Muscle layer of duodenum (tissue), 2 donors: Measurements from ENCODE around the gene TMEM178B.

Source experiments
- H3K27ac ChIP-seq: one replicate; pipeline ENCODE4 v1.7.0; 2013; ENCODE audit warnings: mild to moderate bottlenecking, low read length
- H3K27me3 ChIP-seq: one replicate; pipeline ENCODE4 v1.7.0; 2013; ENCODE audit warnings: low read depth, mild to moderate bottlenecking, control low read depth, low read length
- H3K36me3 ChIP-seq, 2 donors: one replicate each; pipeline ENCODE4 v1.7.0; 2013; ENCODE audit warnings: low read length in 2 of 2, control low read depth in 1 of 2, mild to moderate bottlenecking in 1 of 2; ENCODE audit not compliant: insufficient read depth in 2 of 2, control insufficient read depth in 1 of 2
- H3K4me1 ChIP-seq, 2 donors: one replicate each; pipeline ENCODE4 v1.7.0; 2013; ENCODE audit warnings: low read length in 2 of 2, mild to moderate bottlenecking in 2 of 2, control low read depth in 1 of 2, moderate library complexity in 1 of 2; ENCODE audit not compliant: insufficient read depth in 2 of 2, control insufficient read depth in 1 of 2
- H3K4me3 ChIP-seq, 2 donors: one replicate each; pipeline ENCODE4 v1.7.0; 2013; ENCODE audit warnings: low read length in 2 of 2, low read depth in 1 of 2, mild to moderate bottlenecking in 1 of 2
- H3K9me3 ChIP-seq, 2 donors: one replicate each; pipeline ENCODE4 v1.7.0; 2013; ENCODE audit warnings: low read length in 2 of 2, control low read depth in 1 of 2, mild to moderate bottlenecking in 1 of 2; ENCODE audit not compliant: control insufficient read depth in 1 of 2
- donor health status: healthy.

TMEM178B gene

DNA sequence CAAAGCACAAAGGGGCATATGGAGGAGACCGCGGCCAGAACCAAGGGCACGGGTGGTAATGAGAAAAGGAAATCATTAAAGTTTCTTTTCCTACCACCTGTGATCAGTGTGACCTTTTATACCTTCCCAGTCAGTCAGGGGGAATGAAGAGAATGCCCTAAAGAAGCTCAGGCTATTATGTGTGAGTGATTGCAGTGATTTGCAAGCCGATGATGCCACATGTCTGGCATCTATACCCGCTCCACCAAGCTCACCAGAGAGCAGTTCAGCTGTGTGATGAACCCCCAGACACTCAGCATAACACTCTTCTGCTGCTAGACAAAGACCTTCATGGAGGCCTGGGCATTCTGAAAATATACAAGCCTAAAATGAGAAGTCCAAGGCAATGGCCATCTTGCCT lies 371.1 kb downstream of the TMEM178B start:
- H3K27ac ChIP-seq = no peak overlapping the region
- no peak overlapping the region for H3K4me3 ChIP-seq
- H3K9me3 ChIP-seq = no peaks in the 10 kb centered on the region
- no peaks in the 10 kb centered on the region for H3K4me1 ChIP-seq
- no peaks in the 10 kb centered on the region for H3K36me3 ChIP-seq
- no peaks in the 10 kb centered on the region for H3K27me3 ChIP-seq

DNA sequence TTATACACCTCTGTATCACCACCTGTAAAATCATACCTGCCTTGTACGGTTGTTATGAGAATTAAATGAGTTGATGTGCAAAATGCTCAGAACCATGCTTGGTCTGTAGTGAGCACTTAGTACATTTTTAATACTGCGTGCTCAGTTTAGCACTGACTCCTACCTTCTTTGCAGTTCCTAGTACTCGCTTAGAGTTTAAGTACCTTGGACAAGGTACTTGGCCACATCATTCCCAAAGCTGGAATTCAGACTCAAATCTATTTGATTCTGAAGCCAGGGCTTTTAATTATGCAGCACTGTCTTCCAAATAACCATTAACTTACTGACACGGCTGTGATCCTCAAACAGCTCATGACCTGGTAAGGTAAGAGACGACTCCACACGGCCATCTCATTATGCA lies 377.4 kb downstream of the TMEM178B start:
- no peaks in the 10 kb centered on the region for H3K27me3 ChIP-seq
- H3K27ac ChIP-seq = no peak overlapping the region
- H3K9me3 ChIP-seq = no peaks in the 10 kb centered on the region
- H3K4me1 ChIP-seq = no peaks in the 10 kb centered on the region
- no peaks in the 10 kb centered on the region for H3K36me3 ChIP-seq
- no peak overlapping the region for H3K4me3 ChIP-seq

DNA sequence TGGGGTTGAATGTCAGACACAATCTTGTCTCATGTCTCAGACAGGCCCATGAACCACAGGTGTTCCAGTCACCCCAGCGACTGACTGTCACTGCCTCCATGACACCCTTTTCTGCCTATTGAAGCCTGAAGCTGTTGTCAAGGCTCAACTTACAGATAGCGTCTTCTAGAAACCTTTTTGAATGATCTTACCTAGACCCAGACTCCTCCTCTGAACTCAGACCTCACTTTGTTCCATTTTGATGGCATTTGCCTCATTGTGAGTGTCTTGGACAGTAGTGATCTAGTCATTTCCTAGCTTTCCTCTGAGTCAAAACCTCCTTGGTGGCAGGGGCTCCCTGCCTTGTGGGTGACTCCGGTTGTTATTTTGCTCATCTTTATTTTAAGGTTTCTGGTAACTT lies 379.0 kb downstream of the TMEM178B start:
- Histone ChIP-seq H3K4me1 (no peaks in the 10 kb centered on the region), H3K36me3 (no peaks in the 10 kb centered on the region), H3K27me3 (no peaks in the 10 kb centered on the region), H3K9me3 (no peaks in the 10 kb centered on the region), H3K27ac (no peak overlapping the region), H3K4me3 (no peak overlapping the region)

GRCh38 chr7:141454338-141454737 lies 380.5 kb downstream of the TMEM178B start:
- H3K4me3 ChIP-seq = no peak overlapping the region
- H3K9me3 ChIP-seq = no peaks in the 10 kb centered on the region
- no peaks in the 10 kb centered on the region for H3K36me3 ChIP-seq
- no peaks in the 10 kb centered on the region for H3K27me3 ChIP-seq
- H3K27ac ChIP-seq = no peak overlapping the region
- H3K4me1 ChIP-seq = no peaks in the 10 kb centered on the region

DNA sequence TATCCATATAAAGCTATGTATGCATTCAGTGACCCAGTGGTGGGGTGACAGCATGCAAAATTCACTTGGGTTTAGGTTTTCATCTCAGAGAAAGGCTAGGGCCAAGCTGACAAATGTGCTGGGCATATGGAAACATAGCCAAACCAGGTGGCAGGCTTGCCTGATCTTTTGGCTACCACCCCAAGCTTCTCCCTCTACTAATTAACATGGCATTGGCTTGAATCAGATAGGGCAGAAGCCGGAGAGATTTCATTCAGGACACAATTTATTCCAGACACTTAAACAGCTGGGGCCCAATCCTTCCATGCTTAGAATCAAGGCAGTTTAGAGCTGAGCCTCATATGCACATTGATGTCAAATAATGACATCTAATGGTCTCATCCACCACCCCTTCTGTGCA lies 381.9 kb downstream of the TMEM178B start:
- no peaks in the 10 kb centered on the region for H3K4me1 ChIP-seq
- H3K4me3 ChIP-seq = no peak overlapping the region
- H3K27ac ChIP-seq = no peak overlapping the region
- no peaks in the 10 kb centered on the region for H3K36me3 ChIP-seq
- H3K27me3 ChIP-seq = no peaks in the 10 kb centered on the region
- H3K9me3 ChIP-seq = no peaks in the 10 kb centered on the region

- Histone ChIP-seq H3K27me3 (no peaks in the 10 kb centered on the region), H3K4me3 (no peak overlapping the region), H3K36me3 (no peaks in the 10 kb centered on the region), H3K4me1 (no peaks in the 10 kb centered on the region), H3K27ac (no peak overlapping the region), H3K9me3 (no peaks in the 10 kb centered on the region)
Observed at GRCh38 chr7:141456298-141456697, 382.4 kb downstream of the TMEM178B start.

- Histone ChIP-seq H3K27ac (no peak overlapping the region), H3K4me1 (no peaks in the 10 kb centered on the region), H3K9me3 (no peaks in the 10 kb centered on the region), H3K36me3 (no peaks in the 10 kb centered on the region), H3K4me3 (no peak overlapping the region), H3K27me3 (no peaks in the 10 kb centered on the region)
Observed at GRCh38 chr7:141456711-141457110, 382.8 kb downstream of the TMEM178B start.

DNA sequence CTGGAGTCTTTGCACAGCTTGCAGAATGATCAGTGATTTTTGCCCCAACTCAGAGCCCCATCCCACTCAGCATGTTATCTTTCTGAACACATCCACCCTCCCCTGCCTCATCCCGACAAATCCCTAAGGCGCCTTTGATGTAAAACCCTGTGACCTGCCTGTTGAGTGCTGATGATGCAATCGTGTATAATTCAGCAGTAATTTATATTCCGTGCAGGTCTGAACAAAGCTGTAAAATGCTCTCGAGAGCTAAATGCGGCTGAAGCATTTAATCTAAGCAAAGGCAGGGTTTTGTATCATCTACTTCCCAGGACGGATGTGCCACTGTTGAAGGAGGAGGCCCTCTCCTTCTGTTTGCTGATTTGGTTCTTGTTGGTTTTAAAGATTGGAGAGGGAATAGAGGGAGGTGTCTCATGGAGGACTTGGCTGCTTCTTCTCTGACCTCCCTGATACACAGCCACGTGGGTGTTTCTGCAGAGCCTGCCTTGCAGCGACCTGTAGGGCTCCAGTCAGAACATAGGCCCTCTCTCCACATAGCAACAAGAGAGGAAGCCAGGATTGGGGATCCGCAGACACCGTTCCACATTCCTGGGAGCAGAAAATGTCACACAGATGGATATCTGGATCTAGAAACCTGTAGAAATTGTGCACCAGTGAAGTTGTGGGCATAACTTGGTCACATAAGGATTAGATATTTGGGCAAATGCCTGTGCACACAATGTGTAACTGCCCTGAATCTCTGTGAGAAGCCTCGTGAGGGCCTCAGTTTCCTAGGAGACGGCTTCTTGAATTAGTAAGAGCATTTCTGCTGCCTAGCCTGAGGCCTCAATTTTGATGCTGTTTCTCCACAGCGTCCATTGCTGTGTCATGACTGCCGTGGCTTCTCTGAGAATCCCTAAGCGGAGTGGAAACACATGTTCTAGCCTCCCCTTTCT lies 387.2 kb downstream of the TMEM178B start:
- no peak overlapping the region for H3K4me3 ChIP-seq
- no peaks in the 10 kb centered on the region for H3K9me3 ChIP-seq
- H3K27ac ChIP-seq = no peak overlapping the region
- no peaks in the 10 kb centered on the region for H3K27me3 ChIP-seq
- no peaks in the 10 kb centered on the region for H3K36me3 ChIP-seq
- H3K4me1 ChIP-seq = no peaks in the 10 kb centered on the region

DNA sequence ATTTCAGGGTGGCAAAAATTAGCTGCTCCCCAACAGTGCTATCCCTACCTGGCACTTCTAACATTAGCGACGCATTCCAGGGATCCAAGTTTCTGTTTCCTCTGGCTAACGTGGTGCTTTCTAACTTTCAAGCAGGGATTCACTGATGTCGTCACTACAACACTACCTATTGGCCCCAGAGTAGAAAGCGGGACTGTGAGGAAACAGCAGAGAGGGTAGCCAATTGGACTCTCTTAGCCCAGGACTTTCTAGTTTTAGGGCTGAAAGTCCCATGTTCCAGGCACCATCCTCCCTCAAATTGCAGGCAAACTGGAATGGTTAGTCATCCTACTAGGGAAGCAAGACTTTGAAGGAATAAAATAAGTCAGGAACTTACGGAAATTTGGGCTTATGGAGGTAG lies 388.1 kb downstream of the TMEM178B start:
- no peaks in the 10 kb centered on the region for H3K4me1 ChIP-seq
- H3K9me3 ChIP-seq = no peaks in the 10 kb centered on the region
- no peak overlapping the region for H3K4me3 ChIP-seq
- no peak overlapping the region for H3K27ac ChIP-seq
- H3K27me3 ChIP-seq = no peaks in the 10 kb centered on the region
- H3K36me3 ChIP-seq = no peaks in the 10 kb centered on the region

GRCh38 chr7:141462958-141463357 lies 389.1 kb downstream of the TMEM178B start:
- H3K27ac ChIP-seq = no peak overlapping the region
- no peaks in the 10 kb centered on the region for H3K27me3 ChIP-seq
- no peak overlapping the region for H3K4me3 ChIP-seq
- H3K36me3 ChIP-seq = no peaks in the 10 kb centered on the region
- no peaks in the 10 kb centered on the region for H3K4me1 ChIP-seq
- H3K9me3 ChIP-seq = no peaks in the 10 kb centered on the region

DNA sequence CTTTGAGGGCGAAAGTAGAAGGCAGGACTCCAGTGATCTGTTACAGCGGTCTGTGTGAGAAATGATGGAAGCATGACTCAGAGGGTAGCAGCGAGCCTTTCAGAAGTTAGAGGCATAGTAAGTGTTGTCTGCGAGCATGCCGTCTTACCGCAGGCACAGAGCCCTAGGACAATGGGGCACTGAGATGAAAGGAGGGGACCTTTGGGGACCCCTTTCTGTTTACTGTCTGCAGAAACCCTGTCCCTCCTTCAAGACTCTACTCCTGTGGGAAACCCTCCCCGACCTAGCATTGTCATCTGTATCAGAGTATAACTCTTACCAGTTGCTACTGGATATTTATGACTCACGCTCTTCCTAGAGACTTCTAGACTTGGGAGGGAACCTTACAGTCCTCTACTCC lies 390.1 kb downstream of the TMEM178B start:
- Histone ChIP-seq H3K27me3 (no peaks in the 10 kb centered on the region), H3K36me3 (no peaks in the 10 kb centered on the region), H3K4me1 (no peaks in the 10 kb centered on the region), H3K27ac (no peak overlapping the region), H3K9me3 (no peaks in the 10 kb centered on the region), H3K4me3 (no peak overlapping the region)

DNA sequence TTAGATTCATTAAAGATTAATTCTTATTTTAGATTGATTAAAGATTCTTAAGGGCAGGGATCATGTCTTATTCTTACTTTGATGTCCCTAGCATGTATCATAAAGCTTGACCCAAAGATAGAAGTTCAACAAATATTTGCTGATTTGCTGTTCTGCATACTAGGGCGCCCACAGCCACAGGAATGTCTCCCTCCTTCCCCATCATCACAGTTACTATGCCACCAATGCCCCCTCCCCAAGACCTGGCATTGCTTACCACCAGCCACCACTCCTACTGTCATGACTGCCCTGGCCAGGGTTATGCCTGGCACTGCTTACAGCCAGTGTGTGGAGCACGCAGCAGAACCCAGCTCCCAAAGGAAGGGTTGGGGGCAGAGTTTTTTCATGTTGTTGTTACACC lies 390.7 kb downstream of the TMEM178B start:
- H3K36me3 ChIP-seq = no peaks in the 10 kb centered on the region
- H3K27ac ChIP-seq = no peak overlapping the region
- no peak overlapping the region for H3K4me3 ChIP-seq
- H3K4me1 ChIP-seq = no peaks in the 10 kb centered on the region
- no peaks in the 10 kb centered on the region for H3K27me3 ChIP-seq
- H3K9me3 ChIP-seq = no peaks in the 10 kb centered on the region
